ENCODE data around the gene MYOC. TPM values are rescaled to one million over a fixed set of nuclear protein-coding genes. Genes with fewer than 3 reads are reported as not detected.
A peak's percentile ranks its signal among the peaks of the same experiment; 100 is the strongest.

MYOC gene
- total RNA-seq, 1 donor from 2014 or later, result not detected

GRCh38 chr1:171645553-171646248 is 6.8 kb downstream of the MYOC start:
- Mint-ChIP-seq H3K4me1 (ENCODE audit: low read depth, unreplicated experiment) (no peaks in the 10 kb centered on the region), H3K4me3 (ENCODE audit: unreplicated experiment) (no peak overlapping the region), H3K27ac (ENCODE audit: unreplicated experiment) (no peak overlapping the region), H3K36me3 (ENCODE audit: low read depth, unreplicated experiment) (no peaks in the 10 kb centered on the region), H3K27me3 (ENCODE audit: low read depth, unreplicated experiment) (no peaks in the 10 kb centered on the region), H3K9me3 (ENCODE audit: unreplicated experiment) (no peaks in the 10 kb centered on the region)
- Histone ChIP-seq H3K4me1 (ENCODE audit: insufficient read depth, low read length) (no peaks in the 10 kb centered on the region), H2AFZ (ENCODE audit: low read depth, low read length) (no peak overlapping the region), H4K20me1 (ENCODE audit: insufficient read depth, low read length) (no peaks in the 10 kb centered on the region), H3K36me3 (ENCODE audit: insufficient read depth, low read length) (no peaks in the 10 kb centered on the region), H3K9me3 (ENCODE audit: insufficient read depth, low read depth, low read length) (no peaks in the 10 kb centered on the region), H3K27ac (ENCODE audit: low read depth, low read length) (no peak overlapping the region), H3K79me2 (ENCODE audit: insufficient read depth, low read length) (no peaks in the 10 kb centered on the region), H3K9ac (ENCODE audit: low read length) (no peak overlapping the region), H3K27me3 (ENCODE audit: insufficient read depth, low read length) (no peaks in the 10 kb centered on the region), H3K4me2 (ENCODE audit: low read length) (no peak overlapping the region), H3K4me3 (ENCODE audit: insufficient read depth, low read depth, low read length) (no peak overlapping the region)
- TF ChIP-seq EZH2 (IDR thresholded peaks at IDR 0.05; ENCODE audit: insufficient read depth, low read length) (no peak), CTCF (IDR thresholded peaks at IDR 0.05; ENCODE audit: insufficient read depth, low read depth, low read length) (no peak)
- DNase-seq (ENCODE audit: low read depth) (peak; percentile 33), FAIRE-seq (no peak)

GRCh38 chr1:171644805-171645483 is 7.5 kb downstream of the MYOC start:
- no peaks in the 10 kb centered on the region for H4K20me1 ChIP-seq (ENCODE audit: insufficient read depth, low read length)
- H3K9me3 ChIP-seq (ENCODE audit: insufficient read depth, low read depth, low read length), result no peaks in the 10 kb centered on the region
- no peaks in the 10 kb centered on the region for H3K27me3 Mint-ChIP-seq (ENCODE audit: low read depth, unreplicated experiment)
- H3K4me1 ChIP-seq (ENCODE audit: insufficient read depth, low read length), result no peaks in the 10 kb centered on the region
- H3K4me2 ChIP-seq (ENCODE audit: low read length), result peak overlapping the region; percentile 63
- peak; percentile 62 for DNase-seq (ENCODE audit: low read depth)
- H3K79me2 ChIP-seq (ENCODE audit: insufficient read depth, low read length), result no peaks in the 10 kb centered on the region
- peak overlapping the region; percentile 82 for H2AFZ ChIP-seq (ENCODE audit: low read depth, low read length)
- H3K9ac ChIP-seq (ENCODE audit: low read length), result no peak overlapping the region
- no peaks in the 10 kb centered on the region for H3K36me3 ChIP-seq (ENCODE audit: insufficient read depth, low read length)
- H3K4me3 ChIP-seq (ENCODE audit: insufficient read depth, low read depth, low read length), result no peak overlapping the region
- no peak for FAIRE-seq
- H3K9me3 Mint-ChIP-seq (ENCODE audit: unreplicated experiment), result no peaks in the 10 kb centered on the region
- H3K27ac Mint-ChIP-seq (ENCODE audit: unreplicated experiment), result peak overlapping the region; percentile 37
- no peaks in the 10 kb centered on the region for H3K27me3 ChIP-seq (ENCODE audit: insufficient read depth, low read length)
- no peak overlapping the region for H3K4me3 Mint-ChIP-seq (ENCODE audit: unreplicated experiment)
- no peaks in the 10 kb centered on the region for H3K4me1 Mint-ChIP-seq (ENCODE audit: low read depth, unreplicated experiment)
- TF ChIP-seq CTCF (IDR thresholded peaks at IDR 0.05; ENCODE audit: insufficient read depth, low read depth, low read length) (peak; percentile 76), EZH2 (IDR thresholded peaks at IDR 0.05; ENCODE audit: insufficient read depth, low read length) (no peak)
- no peak overlapping the region for H3K27ac ChIP-seq (ENCODE audit: low read depth, low read length)
- H3K36me3 Mint-ChIP-seq (ENCODE audit: low read depth, unreplicated experiment), result no peaks in the 10 kb centered on the region

GRCh38 chr1:171643156-171643555 is 9.3 kb downstream of the MYOC start:
- DNase-seq (ENCODE audit: low read depth), result no peak
- Mint-ChIP-seq H3K27ac (ENCODE audit: unreplicated experiment) (no peak overlapping the region), H3K36me3 (ENCODE audit: low read depth, unreplicated experiment) (no peaks in the 10 kb centered on the region), H3K4me3 (ENCODE audit: unreplicated experiment) (no peak overlapping the region), H3K27me3 (ENCODE audit: low read depth, unreplicated experiment) (peaks cover 5% of the 10 kb centered on the region), H3K9me3 (ENCODE audit: unreplicated experiment) (no peaks in the 10 kb centered on the region), H3K4me1 (ENCODE audit: low read depth, unreplicated experiment) (no peaks in the 10 kb centered on the region)
- TF ChIP-seq CTCF (IDR thresholded peaks at IDR 0.05; ENCODE audit: insufficient read depth, low read depth, low read length) (no peak), EZH2 (IDR thresholded peaks at IDR 0.05; ENCODE audit: insufficient read depth, low read length) (no peak)
- Histone ChIP-seq H4K20me1 (ENCODE audit: insufficient read depth, low read length) (no peaks in the 10 kb centered on the region), H3K79me2 (ENCODE audit: insufficient read depth, low read length) (no peaks in the 10 kb centered on the region), H2AFZ (ENCODE audit: low read depth, low read length) (no peak overlapping the region), H3K4me3 (ENCODE audit: insufficient read depth, low read depth, low read length) (no peak overlapping the region), H3K27ac (ENCODE audit: low read depth, low read length) (no peak overlapping the region), H3K4me2 (ENCODE audit: low read length) (no peak overlapping the region), H3K9ac (ENCODE audit: low read length) (no peak overlapping the region), H3K36me3 (ENCODE audit: insufficient read depth, low read length) (no peaks in the 10 kb centered on the region), H3K27me3 (ENCODE audit: insufficient read depth, low read length) (no peaks in the 10 kb centered on the region), H3K4me1 (ENCODE audit: insufficient read depth, low read length) (no peaks in the 10 kb centered on the region), H3K9me3 (ENCODE audit: insufficient read depth, low read depth, low read length) (no peaks in the 10 kb centered on the region)
- FAIRE-seq, result no peak

Data from astrocyte (in vitro differentiated cells and primary cell).